ENCODE results near the gene PPOX.

DNA sequence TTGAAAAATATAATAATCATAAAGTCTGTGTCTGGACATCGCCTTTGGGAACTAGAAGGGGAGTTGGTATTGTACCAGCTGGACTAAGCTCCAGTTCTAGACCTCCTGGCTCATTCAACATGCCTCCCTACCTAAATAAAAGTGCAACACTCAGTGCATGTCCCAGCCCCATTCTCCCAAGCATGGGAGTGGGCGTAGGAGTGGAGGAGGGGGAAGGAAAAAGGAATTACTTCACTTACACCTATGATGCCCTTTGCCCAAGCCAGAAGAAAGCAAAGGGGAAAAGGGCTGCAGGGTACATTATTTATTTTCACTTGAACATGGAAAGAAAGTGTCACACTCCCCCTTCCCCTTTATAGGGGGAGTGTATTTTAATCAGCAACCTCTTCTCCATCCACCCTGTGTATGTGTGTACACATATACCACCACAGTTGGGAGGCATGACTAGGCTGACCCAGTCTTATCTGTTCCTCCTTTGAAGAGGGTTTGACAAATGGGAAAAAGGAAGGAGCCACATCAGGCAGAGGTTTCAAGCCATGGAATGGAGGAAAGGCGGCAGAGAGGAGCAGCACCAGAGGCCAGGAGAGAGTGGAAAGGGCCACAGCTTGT lies 45.1 kb upstream of the PPOX start:
- TF ChIP-seq CEBPB (IDR thresholded peaks at IDR 0.05; ENCODE audit: low read depth) = no peak
- no peak for TF ChIP-seq POLR2A (IDR thresholded peaks at IDR 0.05; ENCODE audit: borderline replicate concordance, extremely low read depth, insufficient read depth, insufficient read length)
- TF ChIP-seq, protein P1, sequence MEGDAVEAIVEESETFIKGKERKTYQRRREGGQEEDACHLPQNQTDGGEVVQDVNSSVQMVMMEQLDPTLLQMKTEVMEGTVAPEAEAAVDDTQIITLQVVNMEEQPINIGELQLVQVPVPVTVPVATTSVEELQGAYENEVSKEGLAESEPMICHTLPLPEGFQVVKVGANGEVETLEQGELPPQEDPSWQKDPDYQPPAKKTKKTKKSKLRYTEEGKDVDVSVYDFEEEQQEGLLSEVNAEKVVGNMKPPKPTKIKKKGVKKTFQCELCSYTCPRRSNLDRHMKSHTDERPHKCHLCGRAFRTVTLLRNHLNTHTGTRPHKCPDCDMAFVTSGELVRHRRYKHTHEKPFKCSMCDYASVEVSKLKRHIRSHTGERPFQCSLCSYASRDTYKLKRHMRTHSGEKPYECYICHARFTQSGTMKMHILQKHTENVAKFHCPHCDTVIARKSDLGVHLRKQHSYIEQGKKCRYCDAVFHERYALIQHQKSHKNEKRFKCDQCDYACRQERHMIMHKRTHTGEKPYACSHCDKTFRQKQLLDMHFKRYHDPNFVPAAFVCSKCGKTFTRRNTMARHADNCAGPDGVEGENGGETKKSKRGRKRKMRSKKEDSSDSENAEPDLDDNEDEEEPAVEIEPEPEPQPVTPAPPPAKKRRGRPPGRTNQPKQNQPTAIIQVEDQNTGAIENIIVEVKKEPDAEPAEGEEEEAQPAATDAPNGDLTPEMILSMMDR (IDR thresholded peaks at IDR 0.05 in 2 of 3, conservative IDR thresholded peaks at IDR 0.05 in 1 of 3; ENCODE audit: borderline replicate concordance in 1 of 3, insufficient read depth in 1 of 3, low read depth in 2 of 3, low read length in 2 of 3) = no peak
- TF ChIP-seq, protein P2, sequence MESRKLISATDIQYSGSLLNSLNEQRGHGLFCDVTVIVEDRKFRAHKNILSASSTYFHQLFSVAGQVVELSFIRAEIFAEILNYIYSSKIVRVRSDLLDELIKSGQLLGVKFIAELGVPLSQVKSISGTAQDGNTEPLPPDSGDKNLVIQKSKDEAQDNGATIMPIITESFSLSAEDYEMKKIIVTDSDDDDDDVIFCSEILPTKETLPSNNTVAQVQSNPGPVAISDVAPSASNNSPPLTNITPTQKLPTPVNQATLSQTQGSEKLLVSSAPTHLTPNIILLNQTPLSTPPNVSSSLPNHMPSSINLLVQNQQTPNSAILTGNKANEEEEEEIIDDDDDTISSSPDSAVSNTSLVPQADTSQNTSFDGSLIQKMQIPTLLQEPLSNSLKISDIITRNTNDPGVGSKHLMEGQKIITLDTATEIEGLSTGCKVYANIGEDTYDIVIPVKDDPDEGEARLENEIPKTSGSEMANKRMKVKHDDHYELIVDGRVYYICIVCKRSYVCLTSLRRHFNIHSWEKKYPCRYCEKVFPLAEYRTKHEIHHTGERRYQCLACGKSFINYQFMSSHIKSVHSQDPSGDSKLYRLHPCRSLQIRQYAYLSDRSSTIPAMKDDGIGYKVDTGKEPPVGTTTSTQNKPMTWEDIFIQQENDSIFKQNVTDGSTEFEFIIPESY (IDR thresholded peaks at IDR 0.05; ENCODE audit: extremely low read depth, insufficient replicate concordance, low read length) = no peak
- TF ChIP-seq, protein P3, sequence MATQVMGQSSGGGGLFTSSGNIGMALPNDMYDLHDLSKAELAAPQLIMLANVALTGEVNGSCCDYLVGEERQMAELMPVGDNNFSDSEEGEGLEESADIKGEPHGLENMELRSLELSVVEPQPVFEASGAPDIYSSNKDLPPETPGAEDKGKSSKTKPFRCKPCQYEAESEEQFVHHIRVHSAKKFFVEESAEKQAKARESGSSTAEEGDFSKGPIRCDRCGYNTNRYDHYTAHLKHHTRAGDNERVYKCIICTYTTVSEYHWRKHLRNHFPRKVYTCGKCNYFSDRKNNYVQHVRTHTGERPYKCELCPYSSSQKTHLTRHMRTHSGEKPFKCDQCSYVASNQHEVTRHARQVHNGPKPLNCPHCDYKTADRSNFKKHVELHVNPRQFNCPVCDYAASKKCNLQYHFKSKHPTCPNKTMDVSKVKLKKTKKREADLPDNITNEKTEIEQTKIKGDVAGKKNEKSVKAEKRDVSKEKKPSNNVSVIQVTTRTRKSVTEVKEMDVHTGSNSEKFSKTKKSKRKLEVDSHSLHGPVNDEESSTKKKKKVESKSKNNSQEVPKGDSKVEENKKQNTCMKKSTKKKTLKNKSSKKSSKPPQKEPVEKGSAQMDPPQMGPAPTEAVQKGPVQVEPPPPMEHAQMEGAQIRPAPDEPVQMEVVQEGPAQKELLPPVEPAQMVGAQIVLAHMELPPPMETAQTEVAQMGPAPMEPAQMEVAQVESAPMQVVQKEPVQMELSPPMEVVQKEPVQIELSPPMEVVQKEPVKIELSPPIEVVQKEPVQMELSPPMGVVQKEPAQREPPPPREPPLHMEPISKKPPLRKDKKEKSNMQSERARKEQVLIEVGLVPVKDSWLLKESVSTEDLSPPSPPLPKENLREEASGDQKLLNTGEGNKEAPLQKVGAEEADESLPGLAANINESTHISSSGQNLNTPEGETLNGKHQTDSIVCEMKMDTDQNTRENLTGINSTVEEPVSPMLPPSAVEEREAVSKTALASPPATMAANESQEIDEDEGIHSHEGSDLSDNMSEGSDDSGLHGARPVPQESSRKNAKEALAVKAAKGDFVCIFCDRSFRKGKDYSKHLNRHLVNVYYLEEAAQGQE (IDR thresholded peaks at IDR 0.05; ENCODE audit: low read depth) = no peak
- TF ChIP-seq EZH2 (IDR thresholded peaks at IDR 0.05) = no peak
- no peak for TF ChIP-seq FOSL1 (IDR thresholded peaks at IDR 0.05; ENCODE audit: low read depth)
